Medulla oblongata (tissue), 1 donor: ENCODE results near the gene TBX10.
"Not testable (repeated sequence)": the region's sequence is repeated elsewhere in the genome, so short reads cannot be mapped to it uniquely, and the experiment has no call there.

Experiments used
- DNase-seq: peaks from one replicate; pipeline ENCODE4 v3.0.0-alpha.2; 2015; ENCODE audit errors: extremely low spot score

The TBX10 gene

GRCh38 chr11:67639438-67639859 lies at the start of gene TBX10:
Gene TBX10, minus strand, starts transcription at chr11:67639763. Its CDS starts 291 bp downstream, at chr11:67639472.
- no peak for DNase-seq

DNA sequence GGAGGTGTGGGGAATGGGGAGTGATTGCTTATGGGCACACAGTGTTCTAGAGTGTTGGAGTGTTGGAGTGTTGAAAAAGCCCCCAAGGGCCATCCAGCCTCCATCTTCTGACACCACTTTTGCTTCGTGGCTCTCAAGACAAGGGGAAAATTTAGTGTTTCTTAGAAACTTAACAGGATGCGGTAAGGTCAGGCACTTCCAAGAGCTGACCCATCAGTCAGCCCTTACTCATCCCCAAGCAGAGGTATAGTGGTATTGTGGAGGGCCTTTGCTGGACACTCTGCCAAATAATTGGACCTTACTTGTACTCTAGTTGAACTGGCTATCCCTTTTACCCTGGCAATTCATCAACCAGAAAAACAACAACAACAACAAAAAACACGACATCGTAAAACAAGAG lies 49.6 kb upstream of the TBX10 start:
- no peak for DNase-seq

GRCh38 chr11:67687986-67688385 lies 48.4 kb upstream of the TBX10 start:
- no peak for DNase-seq

GRCh38 chr11:67685641-67686332 lies 46.2 kb upstream of the TBX10 start:
- DNase-seq = not testable (repeated sequence)

GRCh38 chr11:67682126-67683034 lies 42.8 kb upstream of the TBX10 start:
- not testable (repeated sequence) for DNase-seq

DNA sequence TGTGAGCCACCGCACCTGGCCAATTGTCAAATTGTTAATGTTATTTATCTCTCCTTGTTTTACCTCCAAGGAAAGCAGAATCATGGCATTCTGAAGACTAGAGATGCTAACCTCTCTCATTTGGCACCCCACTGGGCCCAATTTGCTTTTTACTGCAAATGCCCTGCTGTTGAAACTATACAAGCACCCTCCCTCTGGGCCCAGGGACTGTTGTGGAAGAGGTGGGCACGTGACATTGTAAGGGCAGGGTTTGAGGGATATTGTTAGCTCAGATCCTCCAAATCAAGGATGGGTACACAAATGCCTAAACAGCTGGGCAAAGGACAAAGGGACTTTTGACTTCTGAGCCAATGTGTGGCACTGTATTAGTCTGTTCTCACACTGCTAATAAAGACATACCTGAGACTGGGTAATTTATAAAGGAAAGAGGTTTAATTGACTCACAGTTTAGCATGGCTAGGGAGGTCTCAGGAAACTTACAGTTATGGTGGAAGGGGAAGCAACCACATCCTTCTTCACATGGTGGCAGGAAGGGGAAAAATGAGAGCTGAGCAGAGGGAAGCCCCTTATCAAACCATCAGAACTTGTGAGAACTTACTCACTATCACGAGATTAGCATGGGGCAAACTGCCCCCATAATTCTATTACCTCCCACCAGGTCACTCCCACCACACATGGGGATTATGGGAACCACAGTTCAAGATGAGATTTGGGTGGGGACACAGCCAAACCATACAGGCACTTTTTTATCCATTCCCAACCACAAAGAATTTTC lies 41.3 kb upstream of the TBX10 start:
- no peak for DNase-seq

- DNase-seq = no peak
These were observed 35.6 kb upstream of the TBX10 start for GRCh38 chr11:67675058-67675747.

- no peak for DNase-seq
These were observed 34.9 kb upstream of the TBX10 start, which contains the start of gene ALDH3B2 for GRCh38 chr11:67674442-67674871. Gene ALDH3B2, minus strand, starts transcription at chr11:67674623. Its CDS starts 7,688 bp downstream, at chr11:67666935.

DNA sequence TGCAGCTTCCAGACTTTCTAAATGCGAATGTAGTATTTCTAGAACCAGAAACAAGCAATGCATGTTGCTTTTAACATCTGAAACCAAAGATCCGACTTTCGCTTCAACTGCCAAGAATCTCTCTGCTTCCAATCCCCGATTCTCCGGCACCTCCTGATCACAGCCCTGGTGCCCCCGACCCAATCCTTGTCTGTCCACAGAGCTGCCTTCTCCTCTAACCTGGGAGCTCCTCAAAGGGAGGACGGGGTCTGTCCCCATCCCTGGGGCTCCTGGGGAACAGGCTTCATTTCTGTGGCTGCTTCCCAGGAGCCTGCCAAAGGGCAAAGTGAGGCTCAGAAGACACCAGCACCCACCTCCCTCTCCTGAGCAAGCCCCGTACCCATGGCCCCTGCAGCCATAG lies 34.3 kb upstream of the TBX10 start:
- no peak for DNase-seq

GRCh38 chr11:67673358-67673757 lies 33.8 kb upstream of the TBX10 start:
- no peak for DNase-seq

GRCh38 chr11:67671211-67671520 lies 31.6 kb upstream of the TBX10 start:
- DNase-seq = no peak

DNA sequence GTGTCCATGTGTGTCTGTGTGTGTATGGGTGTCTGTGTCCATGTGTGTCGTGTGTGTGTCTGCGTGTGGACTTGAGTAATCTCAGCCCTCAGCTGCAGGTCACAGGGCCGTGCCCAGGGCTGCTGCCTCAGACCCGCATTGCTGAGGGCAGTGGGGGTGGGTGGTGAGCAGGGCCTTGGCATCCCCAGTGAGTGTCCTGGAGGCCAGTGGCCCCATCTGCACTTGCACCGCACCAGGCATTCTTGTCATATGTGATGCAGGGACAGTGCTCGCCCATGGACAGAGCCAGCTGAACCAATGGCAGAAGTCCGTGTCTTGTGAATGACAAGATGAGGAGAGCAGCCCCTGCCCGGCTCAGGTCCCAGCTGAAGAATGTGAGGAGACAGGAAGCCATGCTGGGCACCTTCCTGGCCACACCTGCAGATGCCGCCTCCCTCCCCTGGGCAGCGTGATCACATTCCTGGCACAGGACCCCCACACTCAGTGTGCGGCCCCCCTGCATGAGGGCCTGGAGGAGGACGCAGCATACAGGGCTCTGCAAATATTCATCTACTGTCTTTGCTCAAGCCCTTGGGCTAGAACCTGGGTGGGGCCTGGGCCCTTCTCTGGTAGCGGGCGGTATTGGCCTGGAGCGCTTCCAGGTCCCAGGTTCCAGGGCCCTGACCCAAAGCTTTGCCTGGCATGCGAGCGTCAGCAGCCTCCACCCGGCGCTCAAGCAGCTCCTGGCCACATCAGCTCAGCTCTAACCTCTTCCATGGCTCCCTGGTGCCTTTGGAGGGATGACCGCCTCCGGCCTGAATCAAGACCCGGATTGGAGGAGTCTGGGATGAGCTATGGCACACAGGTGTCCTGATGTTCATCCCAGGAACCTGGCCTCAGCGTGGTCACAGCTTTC lies 31.0 kb upstream of the TBX10 start:
- DNase-seq = no peak

DNA sequence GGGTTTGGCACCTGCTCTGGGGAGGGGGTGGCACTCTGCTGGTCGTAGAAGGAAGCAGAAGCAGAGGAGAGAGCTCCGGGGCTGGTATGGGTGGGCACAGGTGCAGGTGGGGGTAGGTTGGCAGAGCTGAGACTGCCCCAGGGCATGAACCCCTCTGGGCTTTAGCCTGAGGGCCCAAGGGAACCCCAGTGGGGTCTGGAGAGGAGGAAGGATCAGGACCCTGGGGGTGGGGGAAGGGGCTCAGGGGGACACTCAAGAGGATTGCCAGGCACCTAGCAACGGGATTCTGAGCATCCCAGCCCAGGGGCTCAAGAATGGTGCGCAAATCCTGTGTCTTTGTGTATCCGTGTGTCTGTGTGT lies 28.6 kb upstream of the TBX10 start:
- DNase-seq = no peak

DNA sequence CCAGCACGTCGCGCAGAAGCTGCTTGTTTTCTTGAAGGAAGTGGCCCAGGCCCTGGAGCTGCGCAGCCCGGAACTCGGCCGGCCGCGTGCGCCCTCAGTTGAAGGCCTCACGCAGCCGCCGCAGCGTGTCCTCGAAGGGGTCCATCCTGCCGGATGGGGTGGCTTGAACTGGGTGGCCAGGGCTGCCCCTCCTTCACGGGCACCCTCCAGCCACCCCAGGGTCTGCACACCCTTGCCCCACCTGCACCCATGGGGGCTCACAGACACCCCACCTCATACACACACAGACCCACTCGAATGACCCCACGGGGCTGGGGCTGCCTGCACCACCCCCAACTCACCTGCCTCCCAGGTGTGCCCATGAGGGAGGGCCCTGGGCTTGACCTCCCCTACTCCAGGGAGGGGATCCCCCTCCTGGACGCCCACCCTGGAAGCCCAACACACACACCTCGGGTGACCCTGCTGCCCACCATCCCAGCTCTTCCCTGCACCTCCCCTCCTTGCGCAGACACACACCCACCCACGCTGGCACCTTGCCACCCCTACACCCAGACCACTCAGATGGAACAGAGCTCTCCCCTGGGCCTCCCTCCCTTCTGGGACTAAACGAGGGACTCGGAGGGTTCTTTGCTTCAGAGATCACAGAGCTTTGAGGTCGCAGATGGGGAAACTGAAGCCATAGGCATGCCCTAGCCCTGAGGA lies 28.1 kb upstream of the TBX10 start:
- DNase-seq = no peak

GRCh38 chr11:67666676-67667489 lies 27.3 kb upstream of the TBX10 start:
- no peak for DNase-seq

DNA sequence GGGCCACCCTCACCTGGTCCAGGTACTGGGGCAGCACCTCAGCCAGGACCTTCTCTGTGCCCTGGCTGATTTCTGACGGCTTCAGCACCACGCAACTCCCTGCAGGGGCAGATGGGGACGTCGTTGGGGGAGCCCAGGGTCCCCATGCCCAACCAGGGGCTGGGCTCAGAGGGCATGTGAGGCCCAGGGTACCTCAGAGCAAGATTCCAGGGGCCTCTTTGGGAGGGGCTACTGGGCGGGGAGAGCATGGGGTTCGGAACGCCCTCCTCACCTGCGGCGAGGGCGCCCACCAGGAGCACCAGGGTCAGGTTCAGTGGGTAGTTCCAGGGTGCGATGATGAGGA lies 26.7 kb upstream of the TBX10 start:
- DNase-seq = no peak

DNA sequence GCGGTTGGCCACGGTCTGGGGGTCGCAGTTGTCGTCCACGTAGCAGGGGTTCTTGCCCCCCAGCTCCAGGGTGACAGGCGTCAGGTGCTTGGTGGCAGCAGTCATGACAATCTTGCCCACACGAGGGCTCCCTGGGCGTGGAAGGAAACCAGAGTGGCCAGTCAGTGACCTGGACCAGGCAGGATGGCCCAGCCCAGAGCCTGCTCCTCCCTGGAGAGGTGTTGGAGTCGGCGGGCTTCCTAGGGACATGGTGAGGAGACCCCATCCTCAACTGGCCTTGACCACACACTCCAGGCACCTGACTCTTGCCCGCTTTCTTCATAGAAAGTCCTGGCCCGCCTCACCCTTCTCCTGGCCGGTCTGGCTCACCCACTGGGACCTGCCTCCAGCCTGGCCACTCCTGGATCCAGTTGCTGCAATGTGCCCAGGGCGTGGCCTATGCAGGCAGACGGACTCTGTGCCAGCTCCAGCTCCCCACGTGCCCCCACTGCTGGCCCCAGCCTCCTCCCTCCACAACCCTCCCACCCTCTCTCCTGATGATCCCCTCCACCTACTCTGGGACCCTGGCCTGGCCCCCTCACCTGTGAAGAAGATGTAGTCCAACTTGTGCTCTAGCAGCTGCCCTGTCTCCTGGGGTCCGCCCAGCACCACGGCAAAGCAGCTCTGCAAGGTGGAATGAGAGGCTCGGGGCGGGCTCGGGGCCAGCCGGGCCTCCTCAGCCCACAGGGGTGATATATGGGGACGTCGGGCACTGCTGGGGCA lies 26.2 kb upstream of the TBX10 start:
- DNase-seq = no peak

DNA sequence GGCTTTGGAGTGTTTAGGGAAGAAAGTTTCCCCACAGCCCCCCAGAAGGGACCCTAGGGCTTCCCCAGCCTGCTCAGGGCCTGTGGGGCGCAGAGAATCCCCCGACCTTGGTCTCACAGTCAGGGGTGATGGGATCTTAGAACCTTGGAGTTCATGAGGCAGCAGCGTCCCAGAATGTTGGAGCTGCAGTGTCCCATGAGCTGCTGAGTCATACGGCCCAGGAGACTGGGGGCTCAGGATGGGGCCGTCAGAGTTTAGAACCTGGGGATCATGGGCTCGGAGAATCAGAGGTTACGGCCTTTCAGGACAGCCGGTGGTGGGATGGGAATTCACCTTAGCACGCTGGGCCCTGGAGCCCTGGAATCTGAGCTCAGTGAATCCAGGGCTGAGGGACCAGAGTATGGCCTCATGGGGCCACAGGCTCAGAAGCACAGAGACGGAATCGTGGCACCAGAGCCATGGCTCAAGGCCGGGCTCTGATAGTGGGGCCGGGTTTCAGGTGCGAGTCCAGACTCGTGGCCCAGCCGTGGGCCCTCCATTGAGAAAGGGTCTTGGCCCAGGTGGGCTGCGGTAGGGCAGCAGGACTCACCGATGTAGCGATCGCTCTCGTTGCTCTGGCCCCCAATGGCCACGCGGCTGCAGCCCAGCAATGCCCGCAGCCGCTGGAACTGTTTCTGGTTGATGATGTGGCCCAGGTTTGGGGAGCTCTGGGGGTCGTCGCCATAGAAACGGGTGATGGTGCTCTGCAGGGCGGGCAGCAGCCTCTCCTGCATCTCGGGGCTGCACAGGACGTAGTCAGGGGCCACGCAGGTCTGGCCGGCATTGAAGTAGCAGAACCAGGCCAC lies 25.4 kb upstream of the TBX10 start:
- no peak for DNase-seq
